C4-2B (cell line): ENCODE measurements around the gene DPPA4.

Experiments
- ZFX ChIP-seq: fragments of 450-650 bp; IDR thresholded peaks from 2 replicates; pipeline ENCODE4 v1.6.1; 2017
- TF ChIP-seq, protein P1 (sequence below): fragments of 450-650 bp; conservative IDR thresholded peaks from 2 replicates; pipeline ENCODE4 v1.5.1; 2017; ENCODE audit warnings: mild to moderate bottlenecking

DNA sequence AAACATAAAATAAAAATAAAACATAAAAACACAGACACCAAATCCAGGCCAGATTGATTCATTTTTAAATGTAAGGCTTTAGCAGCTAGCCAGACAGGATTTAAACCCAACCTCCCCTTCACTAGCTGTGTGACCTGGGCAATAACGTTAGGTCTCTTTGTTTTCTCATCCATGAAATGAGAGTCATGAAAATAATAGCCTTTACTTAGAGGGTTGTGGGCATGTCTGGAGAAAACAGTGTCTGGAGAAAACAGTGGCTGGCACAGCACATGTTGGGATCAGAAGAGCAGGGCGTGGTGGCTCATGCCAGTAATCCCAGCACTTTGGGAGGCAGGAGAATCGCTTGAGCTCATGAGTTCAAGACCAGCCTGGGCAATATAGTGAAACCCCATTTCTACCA is 1.9 kb upstream of the DPPA4 start:
- TF ChIP-seq, protein P1, sequence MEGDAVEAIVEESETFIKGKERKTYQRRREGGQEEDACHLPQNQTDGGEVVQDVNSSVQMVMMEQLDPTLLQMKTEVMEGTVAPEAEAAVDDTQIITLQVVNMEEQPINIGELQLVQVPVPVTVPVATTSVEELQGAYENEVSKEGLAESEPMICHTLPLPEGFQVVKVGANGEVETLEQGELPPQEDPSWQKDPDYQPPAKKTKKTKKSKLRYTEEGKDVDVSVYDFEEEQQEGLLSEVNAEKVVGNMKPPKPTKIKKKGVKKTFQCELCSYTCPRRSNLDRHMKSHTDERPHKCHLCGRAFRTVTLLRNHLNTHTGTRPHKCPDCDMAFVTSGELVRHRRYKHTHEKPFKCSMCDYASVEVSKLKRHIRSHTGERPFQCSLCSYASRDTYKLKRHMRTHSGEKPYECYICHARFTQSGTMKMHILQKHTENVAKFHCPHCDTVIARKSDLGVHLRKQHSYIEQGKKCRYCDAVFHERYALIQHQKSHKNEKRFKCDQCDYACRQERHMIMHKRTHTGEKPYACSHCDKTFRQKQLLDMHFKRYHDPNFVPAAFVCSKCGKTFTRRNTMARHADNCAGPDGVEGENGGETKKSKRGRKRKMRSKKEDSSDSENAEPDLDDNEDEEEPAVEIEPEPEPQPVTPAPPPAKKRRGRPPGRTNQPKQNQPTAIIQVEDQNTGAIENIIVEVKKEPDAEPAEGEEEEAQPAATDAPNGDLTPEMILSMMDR, result no peak
- no peak for TF ChIP-seq ZFX
